AG08396 (cell line): ENCODE results near the gene CASP9.
A peak's percentile ranks its signal among the peaks of the same experiment; 100 is the strongest.

Source experiments
- DNase-seq: peaks from one replicate; pipeline ENCODE4 v3.0.0; 2012; ENCODE audit warnings: low spot score, mixed read lengths

Gene CASP9

GRCh38 chr1:15524021-15524282 lies at the start of gene CASP9:
Gene CASP9, minus strand, starts transcription at chr1:15524215. Its CDS starts 15 bp downstream, at chr1:15524200.
- DNase-seq, result no peak

GRCh38 chr1:15573477-15573876 lies 49.5 kb upstream of the CASP9 start:
- DNase-seq, result no peak

- DNase-seq, result no peak
Measured at GRCh38 chr1:15571266-15571665, 47.3 kb upstream of the CASP9 start.

- no peak for DNase-seq
Measured at GRCh38 chr1:15570861-15571260, 46.8 kb upstream of the CASP9 start.

GRCh38 chr1:15568387-15569073 lies 44.5 kb upstream of the CASP9 start:
- no peak for DNase-seq

GRCh38 chr1:15559189-15559810 lies 35.3 kb upstream of the CASP9 start:
- DNase-seq, result no peak

- DNase-seq, result no peak
Measured at GRCh38 chr1:15558516-15558915, 34.5 kb upstream of the CASP9 start.

- no peak for DNase-seq
Measured at GRCh38 chr1:15557594-15557993, 33.6 kb upstream of the CASP9 start.

- DNase-seq, result no peak
Measured at GRCh38 chr1:15557008-15557407, 33.0 kb upstream of the CASP9 start.

- DNase-seq, result no peak
Measured at GRCh38 chr1:15550573-15550972, 26.6 kb upstream of the CASP9 start.

- DNase-seq, result no peak
Measured at GRCh38 chr1:15546641-15547040, 22.6 kb upstream of the CASP9 start.

GRCh38 chr1:15543589-15544568 lies 19.9 kb upstream of the CASP9 start:
- DNase-seq, result peak; percentile 15

GRCh38 chr1:15543251-15543588 lies 19.2 kb upstream of the CASP9 start:
- no peak for DNase-seq

GRCh38 chr1:15542388-15543250 lies 18.6 kb upstream of the CASP9 start:
- DNase-seq, result no peak

GRCh38 chr1:15541231-15541792 lies 17.3 kb upstream of the CASP9 start:
- no peak for DNase-seq

GRCh38 chr1:15540186-15540585 lies 16.2 kb upstream of the CASP9 start:
- DNase-seq, result no peak

- DNase-seq, result no peak
Measured at GRCh38 chr1:15538771-15539170, 14.8 kb upstream of the CASP9 start.

GRCh38 chr1:15531682-15532081 lies 7.7 kb upstream of the CASP9 start:
- no peak for DNase-seq

- DNase-seq, result no peak
Measured at GRCh38 chr1:15531003-15531402, 7.0 kb upstream of the CASP9 start.

GRCh38 chr1:15526490-15527339 lies 2.7 kb upstream of the CASP9 start, which contains the start of gene DNAJC16:
Gene DNAJC16, plus strand, starts transcription at chr1:15526848. Its CDS starts 2,258 bp downstream, at chr1:15529106.
- DNase-seq, result peak; percentile 93

GRCh38 chr1:15526021-15526489 lies 2.0 kb upstream of the CASP9 start:
- DNase-seq, result no peak
